Ovary (tissue), 9 donors: Measurements from ENCODE around the gene P2RY2. TPM values are rescaled to one million over a fixed set of nuclear protein-coding genes. Genes with fewer than 3 reads are reported as not detected.

Source experiments
- DNase-seq, 5 donors: peaks; one replicate each; pipeline ENCODE4 v3.0.0-alpha.2; 2019 to 2020
- H3K27ac ChIP-seq, 2 donors: fragments of 200-600 bp; one replicate each; pipeline versions ENCODE4 v1.5.1 to v1.8.0; 2019 to 2022
- H3K27me3 ChIP-seq: fragments of 200-600 bp; one replicate; pipeline ENCODE4 v1.8.0; 2022
- H3K36me3 ChIP-seq: fragments of 200-600 bp; sonication (generic); one replicate; pipeline ENCODE4 v1.5.1; 2019
- H3K4me1 ChIP-seq: one replicate; pipeline ENCODE4 v1.8.1; 2013; ENCODE audit warnings: mild to moderate bottlenecking, moderate library complexity; ENCODE audit not compliant: insufficient read depth
- H3K4me3 ChIP-seq: fragments of 200-600 bp; sonication (generic); one replicate; pipeline ENCODE4 v1.5.1; 2017
- H3K9me3 ChIP-seq, 2 donors: fragments of 200-600 bp in 1 of 2; sonication (generic) in 1 of 2; one replicate each; pipeline versions ENCODE4 v1.5.1 to v1.8.1; 2013 to 2019; ENCODE audit warnings: mild to moderate bottlenecking in 1 of 2, moderate library complexity in 1 of 2
- EP300 ChIP-seq: sonication (generic); formaldehyde crosslinking; IDR thresholded peaks from one replicate; pipeline ENCODE4 v1.6.1; 2017; ENCODE audit warnings: antibody characterized with exemption
- POLR2A ChIP-seq: fragments of 450-650 bp; IDR thresholded peaks from one replicate; pipeline ENCODE4 v1.6.1; 2017; ENCODE audit warnings: antibody characterized with exemption, mild to moderate bottlenecking, moderate library complexity
- WGBS, 3 donors: extraction: QIAGEN DNeasy Blood & Tissue Kit in 1 of 3; methylation state at CpG; one replicate each; pipeline versions ENCODE4 v1.1.5 to v1.1.7; 2013 to 2017; 5-methylcytosine and 5-hydroxymethylcytosine counted together
- intact Hi-C, 4 donors: fragments of 100-400 bp; cut with DNase I; formaldehyde crosslinking; loops; one replicate each; pipeline versions ENCODE4 v1.11.0 to v1.15.1; 2022 to 2023
- polyA plus RNA-seq, 2 donors: library from polyadenylated mRNA; stranded (reverse); fragments of 200-250 nt in 1 of 2; fragments of 350-450 nt in 1 of 2; fragmentation: Illumina TruSeq in 1 of 2; extraction: RNeasy Lipid Tissue Mini Kit (QIAGEN cat#74804) in 1 of 2; gene quantifications; one replicate each; pipeline ENCODE4 v1.2.3, GENCODE V29; 2013 to 2014
- total RNA-seq, 7 donors: library from RNA; depleted of rRNA in 2 of 7; stranded (reverse); fragments of >200 nt in 2 of 7; fragmentation: NEBNext Ultra II Directional in 3 of 7; extraction: Animal tissue kit (Norgen Biotek cat#: 25700) in 3 of 7; gene quantifications; one replicate each; pipeline versions ENCODE4 v1.1.0 to v1.2.4, GENCODE V29; 2016 to 2023
- TF ChIP-seq, protein P1 (sequence below), 3 donors: fragments of 450-650 bp in 2 of 3; fragments of 200-600 bp in 1 of 3; IDR thresholded peaks; one replicate each; pipeline versions ENCODE4 v1.5.1 to v1.8.0; 2016 to 2022; ENCODE audit warnings: antibody characterized with exemption in 3 of 3, mild to moderate bottlenecking in 1 of 3
- donor health status: DM: no; HTN: no; CAD: no; lungs with moderate emphysema.
- donor health status: DM: no; HTN: no; CAD: no.
- donor health status: Bipolar disorder and iron deficiency.
- donor health status: DM: yes; HTN: yes; CAD: no.
- donor health status: DM: no; HTN: no; CAD: no.
- donor health status: DM: yes; HTN: yes; CAD: no.

Gene P2RY2
- total and polyA plus RNA-seq, 9 donors, result 0.44 to 1.6 (median 1.0) TPM

DNA sequence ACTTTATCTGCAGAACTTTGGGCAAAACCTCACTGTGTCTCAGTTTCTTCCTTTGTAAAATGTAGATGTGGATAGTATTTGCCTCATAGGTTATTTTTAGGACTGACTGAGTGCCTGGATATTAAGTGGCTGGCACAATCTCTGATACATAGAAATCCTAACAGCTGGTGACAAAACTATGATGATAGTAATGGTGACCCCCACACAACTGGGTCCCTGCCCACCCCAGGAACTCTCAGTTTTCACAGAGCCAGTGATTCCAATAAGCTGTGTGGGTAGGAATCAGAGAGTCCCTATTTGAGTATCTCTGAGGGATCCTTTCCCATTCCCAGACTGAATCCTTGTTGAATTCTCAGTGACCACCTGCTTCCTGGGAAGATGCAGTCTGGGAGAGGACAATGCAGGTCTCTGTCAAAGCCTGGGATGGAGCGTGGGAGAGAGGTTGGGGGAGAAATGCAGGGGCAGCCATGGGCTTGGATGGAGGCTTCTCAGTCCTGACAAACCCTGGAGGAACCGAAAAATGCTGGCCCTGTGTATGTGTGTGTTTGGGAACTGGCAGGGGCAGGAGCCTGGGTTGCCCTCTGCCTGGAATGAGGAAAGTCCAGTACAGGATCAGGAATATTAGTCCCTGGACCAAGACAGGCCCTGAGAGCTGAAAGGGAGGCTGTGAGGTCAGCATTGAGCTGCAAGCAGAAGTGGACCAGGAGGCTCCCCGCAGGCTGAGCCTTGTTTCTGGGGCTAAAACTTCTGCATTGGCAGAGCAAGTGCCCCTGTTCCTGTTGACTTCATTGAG, 48.0 kb downstream of the P2RY2 start:
- Histone ChIP-seq H3K4me1 (peaks cover 3% of the 10 kb centered on the region), H3K4me3 (no peak overlapping the region), H3K36me3 (no peaks in the 10 kb centered on the region), H3K27me3 (no peaks in the 10 kb centered on the region), H3K9me3 (no peaks in the 10 kb centered on the region), H3K27ac (no peak overlapping the region)
- no peak for DNase-seq
- TF ChIP-seq POLR2A, result no peak
- TF ChIP-seq EP300, result no peak
- TF ChIP-seq, protein P1, sequence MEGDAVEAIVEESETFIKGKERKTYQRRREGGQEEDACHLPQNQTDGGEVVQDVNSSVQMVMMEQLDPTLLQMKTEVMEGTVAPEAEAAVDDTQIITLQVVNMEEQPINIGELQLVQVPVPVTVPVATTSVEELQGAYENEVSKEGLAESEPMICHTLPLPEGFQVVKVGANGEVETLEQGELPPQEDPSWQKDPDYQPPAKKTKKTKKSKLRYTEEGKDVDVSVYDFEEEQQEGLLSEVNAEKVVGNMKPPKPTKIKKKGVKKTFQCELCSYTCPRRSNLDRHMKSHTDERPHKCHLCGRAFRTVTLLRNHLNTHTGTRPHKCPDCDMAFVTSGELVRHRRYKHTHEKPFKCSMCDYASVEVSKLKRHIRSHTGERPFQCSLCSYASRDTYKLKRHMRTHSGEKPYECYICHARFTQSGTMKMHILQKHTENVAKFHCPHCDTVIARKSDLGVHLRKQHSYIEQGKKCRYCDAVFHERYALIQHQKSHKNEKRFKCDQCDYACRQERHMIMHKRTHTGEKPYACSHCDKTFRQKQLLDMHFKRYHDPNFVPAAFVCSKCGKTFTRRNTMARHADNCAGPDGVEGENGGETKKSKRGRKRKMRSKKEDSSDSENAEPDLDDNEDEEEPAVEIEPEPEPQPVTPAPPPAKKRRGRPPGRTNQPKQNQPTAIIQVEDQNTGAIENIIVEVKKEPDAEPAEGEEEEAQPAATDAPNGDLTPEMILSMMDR (IDR thresholded peaks at IDR 0.05), result no peak
- intact Hi-C loops, result no loop called here
- WGBS, 3 donors, result 77 to 94% (median 85%) methylated on average over 3 of the region's 3 CpGs

GRCh38 chr11:73266646-73267020, 48.6 kb downstream of the P2RY2 start:
- TF ChIP-seq EP300 (no peak), POLR2A (no peak)
- TF ChIP-seq, protein P1 (IDR thresholded peaks at IDR 0.05), result no peak
- intact Hi-C loops, result no loop called here
- DNase-seq, result no peak
- no peaks in the 10 kb centered on the region for H3K27me3 ChIP-seq
- peaks cover 3% of the 10 kb centered on the region for H3K4me1 ChIP-seq
- no peaks in the 10 kb centered on the region for H3K9me3 ChIP-seq
- WGBS, 3 donors, result 85 to 87% (median 86%) methylated on average over 4 of the region's 4 CpGs
- no peak overlapping the region for H3K4me3 ChIP-seq
- no peak overlapping the region for H3K27ac ChIP-seq
- no peaks in the 10 kb centered on the region for H3K36me3 ChIP-seq

DNA sequence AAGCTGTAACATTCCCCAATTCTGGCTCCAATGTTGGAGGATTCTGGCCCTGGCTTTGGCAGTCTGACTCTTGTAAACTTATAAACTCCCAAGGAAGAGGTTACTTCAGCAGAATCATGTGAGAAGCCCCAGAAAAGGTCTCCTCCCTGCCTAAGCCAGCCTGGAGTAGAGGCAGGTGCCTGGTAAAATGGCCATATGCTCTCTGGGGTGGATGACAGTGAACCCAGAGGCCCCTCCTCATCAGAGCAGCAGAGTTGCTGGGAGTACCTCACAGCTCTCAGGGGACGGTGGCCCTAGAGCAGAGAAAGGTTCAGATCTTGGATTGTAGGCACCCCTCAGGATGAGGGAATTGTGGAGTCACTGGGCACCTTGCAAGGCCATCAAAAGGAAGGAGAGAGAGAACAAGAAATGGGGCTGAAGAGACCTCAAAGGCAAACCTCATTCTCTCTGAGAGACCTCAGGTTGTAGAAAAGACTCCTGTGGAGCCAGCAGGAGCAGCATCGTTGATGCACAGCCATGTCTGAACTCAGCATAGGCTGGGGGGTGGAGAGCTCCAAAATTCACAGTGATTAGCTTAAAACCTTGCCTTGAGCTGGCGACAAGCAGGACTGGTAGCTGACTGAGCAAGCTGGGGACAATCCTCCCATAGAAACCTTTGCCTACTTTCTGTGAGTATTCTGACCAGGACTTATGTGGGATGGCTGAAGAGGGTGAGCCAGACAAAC, 49.2 kb downstream of the P2RY2 start:
- no peaks in the 10 kb centered on the region for H3K36me3 ChIP-seq
- no peaks in the 10 kb centered on the region for H3K9me3 ChIP-seq
- WGBS, 3 donors, result 75 to 90% (median 81%) methylated on average over 3 of the region's 3 CpGs
- TF ChIP-seq POLR2A (no peak), EP300 (no peak)
- TF ChIP-seq, protein P1 (IDR thresholded peaks at IDR 0.05), result no peak
- H3K4me3 ChIP-seq, result no peak overlapping the region
- intact Hi-C loops, result no loop called here
- DNase-seq, result no peak
- H3K27me3 ChIP-seq, result no peaks in the 10 kb centered on the region
- no peak overlapping the region for H3K27ac ChIP-seq
- H3K4me1 ChIP-seq, result peaks cover 3% of the 10 kb centered on the region

GRCh38 chr11:73267906-73268540, 49.9 kb downstream of the P2RY2 start:
- 86 to 90% (median 88%) methylated on average over 8 of the region's 8 CpGs for WGBS, 3 donors
- Histone ChIP-seq H3K4me3 (no peak overlapping the region), H3K27me3 (no peaks in the 10 kb centered on the region), H3K36me3 (no peaks in the 10 kb centered on the region), H3K9me3 (no peaks in the 10 kb centered on the region), H3K4me1 (peaks cover 3% of the 10 kb centered on the region), H3K27ac (no peak overlapping the region)
- TF ChIP-seq EP300 (no peak), POLR2A (no peak)
- TF ChIP-seq, protein P1 (IDR thresholded peaks at IDR 0.05), result no peak
- DNase-seq, result no peak
- intact Hi-C loops, result no loop called here
